ENCODE data around the gene CIDEB. TPM values are rescaled to one million over a fixed set of nuclear protein-coding genes. Genes with fewer than 3 reads are reported as not detected.

The CIDEB gene
- polyA plus RNA-seq, 1 donor from 2014 or later: not detected

GRCh38 chr14:24269368-24269767, 38.4 kb downstream of the CIDEB start:
- no peaks in the 10 kb centered on the region for H3K36me3 ChIP-seq (ENCODE audit: insufficient read depth, low read length)
- TF ChIP-seq REST (IDR thresholded peaks at IDR 0.05; ENCODE audit: borderline replicate concordance) (no peak), CTCF (IDR thresholded peaks at IDR 0.05; ENCODE audit: poor library complexity, severe bottlenecking) (no peak), EZH2 (IDR thresholded peaks at IDR 0.05; ENCODE audit: borderline replicate concordance, insufficient read depth, low read length, poor library complexity, severe bottlenecking) (no peak), TAF1 (IDR thresholded peaks at IDR 0.05; ENCODE audit: low read depth) (no peak), SMC3 (conservative IDR thresholded peaks at IDR 0.05; ENCODE audit: poor library complexity) (no peak), POLR2AphosphoS5 (IDR thresholded peaks at IDR 0.05) (no peak)
- H3K9me3 ChIP-seq (ENCODE audit: low read length): no peaks in the 10 kb centered on the region
- H3K9me2 ChIP-seq (ENCODE audit: insufficient read depth, low read length): no peaks in the 10 kb centered on the region
- H3K9ac ChIP-seq (ENCODE audit: low read length): no peak overlapping the region
- H2AFZ ChIP-seq (ENCODE audit: low read depth, low read length): no peak overlapping the region
- no peaks in the 10 kb centered on the region for H4K20me1 ChIP-seq (ENCODE audit: insufficient read depth)
- no peaks in the 10 kb centered on the region for H3K79me2 ChIP-seq (replicated peaks; ENCODE audit: insufficient read depth, low read length)
- no peak overlapping the region for H3K27ac ChIP-seq (ENCODE audit: low read length)
- H3K4me2 ChIP-seq (ENCODE audit: low read length): no peak overlapping the region
- no peak overlapping the region for H3K4me3 ChIP-seq (ENCODE audit: low read length)
- H3F3A ChIP-seq (ENCODE audit: insufficient read depth, low read length, poor library complexity, severe bottlenecking): no peaks in the 10 kb centered on the region
- H3K27me3 ChIP-seq (ENCODE audit: insufficient read depth, low read depth, low read length): no peaks in the 10 kb centered on the region

GRCh38 chr14:24268225-24268624, 39.6 kb downstream of the CIDEB start:
- Histone ChIP-seq H3K36me3 (ENCODE audit: insufficient read depth, low read length) (no peaks in the 10 kb centered on the region), H3K79me2 (replicated peaks; ENCODE audit: insufficient read depth, low read length) (no peaks in the 10 kb centered on the region), H3F3A (ENCODE audit: insufficient read depth, low read length, poor library complexity, severe bottlenecking) (no peaks in the 10 kb centered on the region), H3K27ac (ENCODE audit: low read length) (no peak overlapping the region), H3K9me3 (ENCODE audit: low read length) (no peaks in the 10 kb centered on the region), H3K27me3 (ENCODE audit: insufficient read depth, low read depth, low read length) (no peaks in the 10 kb centered on the region), H2AFZ (ENCODE audit: low read depth, low read length) (no peak overlapping the region), H3K9ac (ENCODE audit: low read length) (no peak overlapping the region), H4K20me1 (ENCODE audit: insufficient read depth) (no peaks in the 10 kb centered on the region), H3K4me2 (ENCODE audit: low read length) (no peak overlapping the region), H3K4me3 (ENCODE audit: low read length) (no peak overlapping the region), H3K9me2 (ENCODE audit: insufficient read depth, low read length) (no peaks in the 10 kb centered on the region)
- TF ChIP-seq REST (IDR thresholded peaks at IDR 0.05; ENCODE audit: borderline replicate concordance): no peak
- TF ChIP-seq RAD21 (conservative IDR thresholded peaks at IDR 0.05): no peak
- no peak for TF ChIP-seq SMC3 (conservative IDR thresholded peaks at IDR 0.05; ENCODE audit: poor library complexity)
- TF ChIP-seq CTCF (IDR thresholded peaks at IDR 0.05; ENCODE audit: poor library complexity, severe bottlenecking): no peak
- no peak for TF ChIP-seq EZH2 (IDR thresholded peaks at IDR 0.05; ENCODE audit: borderline replicate concordance, insufficient read depth, low read length, poor library complexity, severe bottlenecking)
- TF ChIP-seq EP300 (conservative IDR thresholded peaks at IDR 0.05; ENCODE audit: poor library complexity, severe bottlenecking): no peak
- no peak for TF ChIP-seq MXI1 (conservative IDR thresholded peaks at IDR 0.05; ENCODE audit: poor library complexity, severe bottlenecking)
- no peak for TF ChIP-seq TAF1 (IDR thresholded peaks at IDR 0.05; ENCODE audit: low read depth)
- no peak for TF ChIP-seq POLR2AphosphoS5 (IDR thresholded peaks at IDR 0.05)

All from neural cell (in vitro differentiated cells).